Esophagus (tissue), 2 donors: ENCODE measurements around the gene PIEZO1. TPM values are rescaled to one million over a fixed set of nuclear protein-coding genes. Genes with fewer than 3 reads are reported as not detected.

Experiments
- H3K27ac ChIP-seq, 2 donors: one replicate each; pipeline ENCODE4 v1.5.1; 2013; ENCODE audit warnings: low read depth in 2 of 2, mild to moderate bottlenecking in 2 of 2, inconsistent platforms in 1 of 2, low read length in 1 of 2, moderate library complexity in 1 of 2
- H3K27me3 ChIP-seq, 2 donors: one replicate each; pipeline ENCODE4 v1.6.1; 2013; ENCODE audit warnings: low read length in 2 of 2, control low read depth in 1 of 2, mild to moderate bottlenecking in 1 of 2; ENCODE audit not compliant: insufficient read depth in 2 of 2, control insufficient read depth in 1 of 2
- H3K36me3 ChIP-seq, 2 donors: one replicate each; pipeline ENCODE4 v1.6.1; 2013; ENCODE audit warnings: low read length in 1 of 2; ENCODE audit not compliant: control insufficient read depth in 2 of 2, insufficient read depth in 2 of 2
- H3K4me1 ChIP-seq, 2 donors: one replicate each; pipeline ENCODE4 v1.6.1; 2013; ENCODE audit warnings: low read length in 1 of 2; ENCODE audit not compliant: control insufficient read depth in 2 of 2, insufficient read depth in 2 of 2
- H3K4me3 ChIP-seq, 2 donors: one replicate each; pipeline ENCODE4 v1.5.1; 2013; ENCODE audit warnings: low read length in 2 of 2, mild to moderate bottlenecking in 2 of 2, low read depth in 1 of 2, moderate library complexity in 1 of 2
- H3K9me3 ChIP-seq, 2 donors: one replicate each; pipeline ENCODE4 v1.6.1; 2013; ENCODE audit warnings: mild to moderate bottlenecking in 2 of 2, low read depth in 1 of 2, low read length in 1 of 2, moderate library complexity in 1 of 2; ENCODE audit not compliant: control insufficient read depth in 2 of 2, insufficient read depth in 1 of 2
- whole genome bisulfite sequencing, 2 donors: extraction: QIAGEN DNeasy Blood & Tissue Kit; methylation state at CpG; one replicate each; pipeline ENCODE4 v1.1.7; 2013; 5-methylcytosine and 5-hydroxymethylcytosine counted together
- polyA plus RNA-seq, 2 donors: library from polyadenylated mRNA; stranded (reverse); fragments of 200-250 nt; gene quantifications; one replicate each; pipeline ENCODE4 v1.2.3, GENCODE V29; 2013
- donor health status: healthy with polysubstance abuse.
- donor health status: Bipolar disorder and iron deficiency.

The PIEZO1 gene
- 100 to 1,000 TPM; 102 to 172 TPM for polyA plus RNA-seq

GRCh38 chr16:88785106-88785924, at the start of gene PIEZO1:
TSS of gene PIEZO1 (minus strand) at chr16:88785220. CDS start at chr16:88784964, 256 bp downstream.
- 3% methylated on average over 83 to 110 of the region's 110 CpGs for WGBS, 2 donors
- peak within 1 kb of the TSS; percentile 71 to 73 for H3K4me3 ChIP-seq
- no peaks in the 10 kb centered on the region for H3K9me3 ChIP-seq
- no peaks in the 10 kb centered on the region for H3K27me3 ChIP-seq
- H3K4me1 ChIP-seq, result peaks cover 0 to 22% of the 10 kb centered on the region in 2 donors
- H3K36me3 ChIP-seq, result no peaks in the 10 kb centered on the region
- H3K27ac ChIP-seq, result peak within 1 kb of the TSS; percentile 86 to 94

GRCh38 chr16:88834670-88835069, 49.6 kb upstream of the PIEZO1 start:
- 96 to 97% methylated on average over 10 to 13 of the region's 13 CpGs for WGBS, 2 donors
- no peaks in the 10 kb centered on the region for H3K27me3 ChIP-seq
- H3K27ac ChIP-seq, result no peak overlapping the region
- peaks cover 0 to 32% of the 10 kb centered on the region in 2 donors for H3K36me3 ChIP-seq
- no peaks in the 10 kb centered on the region for H3K9me3 ChIP-seq
- no peak overlapping the region for H3K4me3 ChIP-seq
- H3K4me1 ChIP-seq, result no peaks in the 10 kb centered on the region

- peaks cover 0 to 27% of the 10 kb centered on the region in 2 donors for H3K36me3 ChIP-seq
- no peaks in the 10 kb centered on the region for H3K4me1 ChIP-seq
- no peak overlapping the region for H3K4me3 ChIP-seq
- H3K27me3 ChIP-seq, result no peaks in the 10 kb centered on the region
- no peak overlapping the region for H3K27ac ChIP-seq
- H3K9me3 ChIP-seq, result no peaks in the 10 kb centered on the region
- WGBS, 2 donors, result 94 to 97% methylated on average over 12 to 13 of the region's 13 CpGs
Observed at GRCh38 chr16:88833086-88833485, 48.1 kb upstream of the PIEZO1 start.

- H3K36me3 ChIP-seq, result peaks cover 0 to 26% of the 10 kb centered on the region in 2 donors
- H3K9me3 ChIP-seq, result no peaks in the 10 kb centered on the region
- no peak overlapping the region for H3K4me3 ChIP-seq
- WGBS, 2 donors, result 53 to 69% methylated on average over 12 to 13 of the region's 13 CpGs
- H3K4me1 ChIP-seq, result peaks cover under 1 to 4% of the 10 kb centered on the region in 2 donors
- H3K27me3 ChIP-seq, result no peaks in the 10 kb centered on the region
- no peak overlapping the region for H3K27ac ChIP-seq
Observed at GRCh38 chr16:88831838-88832237, 46.8 kb upstream of the PIEZO1 start.

GRCh38 chr16:88830783-88831182, 45.8 kb upstream of the PIEZO1 start:
- Histone ChIP-seq H3K36me3 (peaks cover 0 to 23% of the 10 kb centered on the region in 2 donors), H3K9me3 (no peaks in the 10 kb centered on the region), H3K27me3 (no peaks in the 10 kb centered on the region), H3K4me3 (no peak overlapping the region), H3K4me1 (peaks cover 3 to 15% of the 10 kb centered on the region in 2 donors), H3K27ac (no peak overlapping the region)
- WGBS, 2 donors, result 89% methylated on average over 14 of the region's 14 CpGs

- Histone ChIP-seq H3K9me3 (no peaks in the 10 kb centered on the region), H3K27ac (no peak overlapping the region), H3K4me3 (no peak overlapping the region), H3K27me3 (no peaks in the 10 kb centered on the region), H3K4me1 (peaks cover 3 to 19% of the 10 kb centered on the region in 2 donors), H3K36me3 (peaks cover 0 to 18% of the 10 kb centered on the region in 2 donors)
- 71 to 74% methylated on average over 11 of the region's 11 CpGs for WGBS, 2 donors
Observed at GRCh38 chr16:88830258-88830657, 45.2 kb upstream of the PIEZO1 start.

GRCh38 chr16:88828711-88829110, 43.7 kb upstream of the PIEZO1 start:
- Histone ChIP-seq H3K4me1 (peaks cover 3 to 19% of the 10 kb centered on the region in 2 donors), H3K36me3 (peaks cover 0 to 17% of the 10 kb centered on the region in 2 donors), H3K4me3 (no peak overlapping the region), H3K9me3 (no peaks in the 10 kb centered on the region), H3K27me3 (no peaks in the 10 kb centered on the region), H3K27ac (no peak overlapping the region)
- WGBS, 2 donors, result 75 to 86% methylated on average over 24 of the region's 24 CpGs

GRCh38 chr16:88827727-88828126, 42.7 kb upstream of the PIEZO1 start:
- peaks cover 0 to 19% of the 10 kb centered on the region in 2 donors for H3K36me3 ChIP-seq

GRCh38 chr16:88826070-88826840, 41.2 kb upstream of the PIEZO1 start:
- peaks cover 0 to 33% of the 10 kb centered on the region in 2 donors for H3K36me3 ChIP-seq
- H3K27ac ChIP-seq, result peak overlapping the region in 1 of 2 donors; percentile 4
- no peaks in the 10 kb centered on the region for H3K9me3 ChIP-seq
- no peak overlapping the region for H3K4me3 ChIP-seq
- no peaks in the 10 kb centered on the region for H3K27me3 ChIP-seq
- peaks cover 3 to 19% of the 10 kb centered on the region in 2 donors for H3K4me1 ChIP-seq
- WGBS, 2 donors, result 76 to 79% methylated on average over 21 to 26 of the region's 26 CpGs

More at GRCh38 chr16:88827727-88828126, 42.7 kb upstream of the PIEZO1 start:
- H3K27ac ChIP-seq, result no peak overlapping the region
- H3K9me3 ChIP-seq, result no peaks in the 10 kb centered on the region
- H3K4me1 ChIP-seq, result peaks cover 3 to 19% of the 10 kb centered on the region in 2 donors
- no peak overlapping the region for H3K4me3 ChIP-seq
- 92 to 93% methylated on average over 21 of the region's 21 CpGs for WGBS, 2 donors
- H3K27me3 ChIP-seq, result no peaks in the 10 kb centered on the region
